ENCODE data around the gene PPRC1. TPM values are rescaled to one million over a fixed set of nuclear protein-coding genes. Genes with fewer than 3 reads are reported as not detected.

The PPRC1 gene
- total and polyA plus RNA-seq, 2 donors (not counting 3 experiments of a cell fraction or from before 2014, with no cell fraction given): 27.0 to 49.9 TPM

DNA sequence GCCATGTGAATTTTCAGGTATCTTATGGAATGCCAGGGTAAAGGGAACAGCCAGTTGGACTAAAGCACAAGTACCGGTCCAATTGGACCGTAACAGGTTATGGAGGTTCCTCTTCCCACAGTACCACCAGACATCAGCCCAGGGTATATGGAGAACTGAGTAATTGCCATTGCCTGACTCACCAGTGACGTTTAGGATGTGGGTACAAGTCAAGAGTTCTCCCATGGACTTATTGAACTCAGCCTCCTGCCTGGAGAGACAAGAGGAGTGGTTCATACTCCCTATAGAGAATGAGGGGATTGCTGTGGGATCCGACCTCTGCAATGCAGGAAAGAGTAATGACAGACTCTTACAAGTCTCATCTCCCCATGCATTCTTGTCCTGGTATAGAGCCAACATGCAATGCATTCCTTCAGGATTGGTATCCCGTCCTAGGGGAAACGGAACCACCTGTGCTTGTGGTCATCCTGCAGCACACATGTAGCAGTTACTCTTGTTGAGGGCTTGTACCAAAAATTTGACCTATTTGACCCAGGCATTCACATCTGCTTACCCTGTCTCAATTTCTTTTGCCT is 62.5 kb downstream of the PPRC1 start:
- no peak for DNase-seq (ENCODE audit: low read depth, low spot score)
- no peaks in the 10 kb centered on the region for H3K9me1 ChIP-seq (replicated peaks; ENCODE audit: control insufficient read depth, extremely low read depth, insufficient read depth, low read length)
- TF ChIP-seq EZH2 (IDR thresholded peaks at IDR 0.05; ENCODE audit: borderline replicate concordance, low read depth, low read length, severe bottlenecking) (no peak), GATA2 (IDR thresholded peaks at IDR 0.05; ENCODE audit: insufficient read depth, insufficient read length, low read depth, low read length) (no peak), FOS (IDR thresholded peaks at IDR 0.05; ENCODE audit: borderline replicate concordance, insufficient read depth, low read length) (no peak), JUN (IDR thresholded peaks at IDR 0.05; ENCODE audit: borderline replicate concordance, insufficient read depth, insufficient read length, low read depth) (no peak), POLR2AphosphoS5 (IDR thresholded peaks at IDR 0.05; ENCODE audit: insufficient read depth, low read depth, low read length) (no peak), POLR2A (IDR thresholded peaks at IDR 0.05; ENCODE audit: low read depth, low read length) (no peak), MYC (IDR thresholded peaks at IDR 0.05; ENCODE audit: low read depth, low read length) (no peak)
- TF ChIP-seq, protein P1, sequence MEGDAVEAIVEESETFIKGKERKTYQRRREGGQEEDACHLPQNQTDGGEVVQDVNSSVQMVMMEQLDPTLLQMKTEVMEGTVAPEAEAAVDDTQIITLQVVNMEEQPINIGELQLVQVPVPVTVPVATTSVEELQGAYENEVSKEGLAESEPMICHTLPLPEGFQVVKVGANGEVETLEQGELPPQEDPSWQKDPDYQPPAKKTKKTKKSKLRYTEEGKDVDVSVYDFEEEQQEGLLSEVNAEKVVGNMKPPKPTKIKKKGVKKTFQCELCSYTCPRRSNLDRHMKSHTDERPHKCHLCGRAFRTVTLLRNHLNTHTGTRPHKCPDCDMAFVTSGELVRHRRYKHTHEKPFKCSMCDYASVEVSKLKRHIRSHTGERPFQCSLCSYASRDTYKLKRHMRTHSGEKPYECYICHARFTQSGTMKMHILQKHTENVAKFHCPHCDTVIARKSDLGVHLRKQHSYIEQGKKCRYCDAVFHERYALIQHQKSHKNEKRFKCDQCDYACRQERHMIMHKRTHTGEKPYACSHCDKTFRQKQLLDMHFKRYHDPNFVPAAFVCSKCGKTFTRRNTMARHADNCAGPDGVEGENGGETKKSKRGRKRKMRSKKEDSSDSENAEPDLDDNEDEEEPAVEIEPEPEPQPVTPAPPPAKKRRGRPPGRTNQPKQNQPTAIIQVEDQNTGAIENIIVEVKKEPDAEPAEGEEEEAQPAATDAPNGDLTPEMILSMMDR (IDR thresholded peaks at IDR 0.05; ENCODE audit: extremely low read depth in 1 of 2, insufficient read depth in 1 of 2, low read depth in 1 of 2, low read length in 2 of 2): no peak
- TF ChIP-seq, protein P2, sequence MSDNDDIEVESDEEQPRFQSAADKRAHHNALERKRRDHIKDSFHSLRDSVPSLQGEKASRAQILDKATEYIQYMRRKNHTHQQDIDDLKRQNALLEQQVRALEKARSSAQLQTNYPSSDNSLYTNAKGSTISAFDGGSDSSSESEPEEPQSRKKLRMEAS (IDR thresholded peaks at IDR 0.05; ENCODE audit: insufficient read depth, insufficient read length): no peak
- POLR2A ChIA-PET: no interaction called here
- dilution Hi-C loops (cut with MboI; ENCODE audit: extremely low pct_ligation_motif_present, low sequenced_read_pairs) (no loop called here), intact Hi-C loops (cut with micrococcal nuclease) (no loop called here)
- CTCF ChIA-PET: interaction anchor here (0.7 kb wide), 1 partner anchor 153 kb away, joined by 4 read pairs; no protein-coding TSS in a partner anchor
- no peaks in the 10 kb centered on the region for H3K9me3 ChIP-seq (replicated peaks; ENCODE audit: control insufficient read depth, insufficient read depth, low read length)
- no peak overlapping the region for H3K4me2 ChIP-seq (ENCODE audit: insufficient read depth, low read length)
- BruUV-seq (replicated peaks): no TSS peak
- H3K9ac ChIP-seq (replicated peaks; ENCODE audit: extremely low read depth, insufficient read depth, low read length): no peak overlapping the region
- no peak overlapping the region for H3K27ac ChIP-seq (ENCODE audit: insufficient read depth, low read depth, low read length)
- H3K4me1 ChIP-seq (ENCODE audit: control insufficient read depth, extremely low read depth, insufficient read depth, low read length): no peaks in the 10 kb centered on the region
- H3K36me3 ChIP-seq (ENCODE audit: control insufficient read depth in 2 of 2, extremely low read depth in 1 of 2, insufficient read depth in 2 of 2, low read length in 2 of 2): no peaks in the 10 kb centered on the region
- no peak overlapping the region for H3K4me3 ChIP-seq (replicated peaks in 1 of 3; ENCODE audit: insufficient read depth in 1 of 3, low read depth in 1 of 3, low read length in 3 of 3)
- FAIRE-seq: no peak
- H4K20me1 ChIP-seq (replicated peaks; ENCODE audit: control insufficient read depth, extremely low read depth, insufficient read depth, low read length): no peaks in the 10 kb centered on the region
- peaks cover 5 to 13% of the 10 kb centered on the region in 2 experiments for H3K27me3 ChIP-seq (ENCODE audit: control insufficient read depth in 2 of 2, insufficient read depth in 2 of 2, low read length in 2 of 2)
- H2AFZ ChIP-seq (ENCODE audit: low read depth, low read length): no peak overlapping the region
- H3K79me2 ChIP-seq (ENCODE audit: control insufficient read depth, insufficient read depth, low read length): no peaks in the 10 kb centered on the region

All from endothelial cell of umbilical vein (primary cell).